ENCODE results near the gene TULP3. TPM values are rescaled to one million over a fixed set of nuclear protein-coding genes. Genes with fewer than 3 reads are reported as not detected.

The TULP3 gene
- total RNA-seq, 2 donors from 2014 or later = 10.1 to 12.6 TPM

DNA sequence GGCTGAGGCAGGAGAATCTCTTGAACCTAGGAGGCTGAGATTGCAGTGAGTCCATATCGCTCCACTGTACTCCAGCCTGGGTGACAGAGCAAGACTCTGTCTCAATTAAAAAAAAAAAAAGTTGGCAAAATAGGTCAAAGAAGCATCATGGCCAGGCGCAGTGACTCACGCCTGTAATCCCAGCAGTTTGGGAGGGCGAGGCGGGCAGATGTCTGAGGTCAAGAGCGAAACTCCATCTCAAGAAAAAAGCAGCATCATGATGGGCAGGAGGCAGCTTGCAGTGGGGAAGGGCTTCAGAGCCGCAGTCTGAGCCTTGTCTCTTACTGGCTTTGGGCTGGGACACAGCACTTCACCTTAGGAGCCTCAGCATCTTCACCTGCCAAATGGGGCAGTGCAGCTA, 89.9 kb downstream of the TULP3 start:
- no peak for DNase-seq
- intact Hi-C loops (cut with DNase I) = no loop called here
- H3K9ac ChIP-seq (ENCODE audit: low read depth in 2 of 2, low read length in 2 of 2) = no peak overlapping the region

DNA sequence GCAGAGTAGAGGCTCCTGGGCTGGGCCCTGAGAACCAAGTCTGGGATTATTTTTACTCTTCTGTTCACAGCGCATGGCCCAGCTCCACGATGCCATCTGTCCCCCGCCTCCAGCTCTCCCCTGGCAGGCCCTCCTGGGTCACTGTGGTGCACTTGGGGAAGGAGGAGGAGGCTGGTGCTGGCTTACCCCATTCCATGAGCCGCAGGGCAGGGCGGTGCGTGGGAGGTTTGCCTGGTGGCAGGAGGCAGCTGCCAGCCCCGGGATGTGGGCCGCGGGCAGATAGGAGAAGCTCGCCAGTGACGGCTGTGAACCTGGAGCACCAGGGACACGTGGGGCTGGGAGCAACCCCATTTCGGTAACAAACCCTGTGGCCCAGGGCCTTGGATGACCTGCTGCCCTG, 91.7 kb downstream of the TULP3 start:
- no peaks in the 10 kb centered on the region for H3K9me3 ChIP-seq
- H3K36me3 ChIP-seq = no peaks in the 10 kb centered on the region
- no peak overlapping the region for H3K27ac ChIP-seq
- TF ChIP-seq, protein P1, sequence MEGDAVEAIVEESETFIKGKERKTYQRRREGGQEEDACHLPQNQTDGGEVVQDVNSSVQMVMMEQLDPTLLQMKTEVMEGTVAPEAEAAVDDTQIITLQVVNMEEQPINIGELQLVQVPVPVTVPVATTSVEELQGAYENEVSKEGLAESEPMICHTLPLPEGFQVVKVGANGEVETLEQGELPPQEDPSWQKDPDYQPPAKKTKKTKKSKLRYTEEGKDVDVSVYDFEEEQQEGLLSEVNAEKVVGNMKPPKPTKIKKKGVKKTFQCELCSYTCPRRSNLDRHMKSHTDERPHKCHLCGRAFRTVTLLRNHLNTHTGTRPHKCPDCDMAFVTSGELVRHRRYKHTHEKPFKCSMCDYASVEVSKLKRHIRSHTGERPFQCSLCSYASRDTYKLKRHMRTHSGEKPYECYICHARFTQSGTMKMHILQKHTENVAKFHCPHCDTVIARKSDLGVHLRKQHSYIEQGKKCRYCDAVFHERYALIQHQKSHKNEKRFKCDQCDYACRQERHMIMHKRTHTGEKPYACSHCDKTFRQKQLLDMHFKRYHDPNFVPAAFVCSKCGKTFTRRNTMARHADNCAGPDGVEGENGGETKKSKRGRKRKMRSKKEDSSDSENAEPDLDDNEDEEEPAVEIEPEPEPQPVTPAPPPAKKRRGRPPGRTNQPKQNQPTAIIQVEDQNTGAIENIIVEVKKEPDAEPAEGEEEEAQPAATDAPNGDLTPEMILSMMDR (IDR thresholded peaks at IDR 0.05) = no peak
- H3K4me1 ChIP-seq = no peaks in the 10 kb centered on the region
- intact Hi-C loops (cut with DNase I) = no loop called here
- H3K27me3 ChIP-seq = no peaks in the 10 kb centered on the region
- no peak overlapping the region for H3K4me3 ChIP-seq
- H3K9ac ChIP-seq (ENCODE audit: low read depth in 2 of 2, low read length in 2 of 2) = no peak overlapping the region
- DNase-seq = no peak

More for the DNA sequence above, 89.9 kb downstream of the TULP3 start:
- Histone ChIP-seq H3K27ac (no peak overlapping the region), H3K4me3 (no peak overlapping the region), H3K9me3 (no peaks in the 10 kb centered on the region), H3K27me3 (no peaks in the 10 kb centered on the region), H3K36me3 (no peaks in the 10 kb centered on the region), H3K4me1 (no peaks in the 10 kb centered on the region)
- TF ChIP-seq, protein P1 (IDR thresholded peaks at IDR 0.05) = no peak

DNA sequence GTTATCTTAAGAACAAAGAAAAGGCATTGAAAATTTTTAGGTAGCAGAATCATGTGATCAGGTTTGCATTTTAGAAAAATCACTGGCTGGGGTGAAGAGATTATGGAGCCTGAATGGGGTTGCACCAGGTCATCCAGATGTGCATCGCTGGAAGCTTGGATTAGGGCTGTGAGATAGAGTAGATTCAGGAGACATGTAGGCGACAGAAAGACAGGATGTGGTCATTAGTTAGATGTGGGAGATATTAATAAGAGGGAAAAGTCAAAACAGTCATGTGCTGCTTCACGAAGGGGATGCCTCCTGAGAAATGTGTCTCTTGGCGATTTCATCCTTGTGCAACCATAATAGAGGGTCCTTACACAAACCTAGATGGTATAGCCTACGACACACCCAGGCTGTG, 93.6 kb downstream of the TULP3 start:
- Histone ChIP-seq H3K9me3 (no peaks in the 10 kb centered on the region), H3K27ac (no peak overlapping the region), H3K9ac (ENCODE audit: low read depth in 2 of 2, low read length in 2 of 2) (no peak overlapping the region), H3K36me3 (no peaks in the 10 kb centered on the region), H3K4me3 (no peak overlapping the region), H3K4me1 (no peaks in the 10 kb centered on the region), H3K27me3 (no peaks in the 10 kb centered on the region)
- TF ChIP-seq, protein P1 (IDR thresholded peaks at IDR 0.05) = no peak
- intact Hi-C loops (cut with DNase I) = no loop called here
- no peak for DNase-seq

DNA sequence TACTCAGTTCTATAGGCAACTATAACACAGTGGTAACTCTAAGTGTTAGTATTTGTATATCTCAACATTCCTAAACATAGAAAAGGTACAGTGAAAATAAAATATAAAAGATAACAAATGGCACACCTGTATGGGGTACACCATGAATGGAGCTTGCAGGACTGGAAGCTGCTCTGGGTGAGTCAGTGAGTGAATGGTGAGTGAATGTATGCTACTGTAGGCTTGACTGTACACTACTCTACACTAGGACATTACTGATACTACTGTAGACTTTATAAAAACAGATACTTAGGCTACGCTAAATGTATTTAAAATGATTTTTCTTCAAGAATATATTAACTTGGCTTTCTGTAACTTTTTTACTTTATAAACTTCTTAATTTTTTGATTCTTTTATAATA, 94.0 kb downstream of the TULP3 start:
- no peak overlapping the region for H3K9ac ChIP-seq (ENCODE audit: low read depth in 2 of 2, low read length in 2 of 2)
- H3K27me3 ChIP-seq = no peaks in the 10 kb centered on the region
- no peak for DNase-seq
- H3K36me3 ChIP-seq = no peaks in the 10 kb centered on the region
- intact Hi-C loops (cut with DNase I) = no loop called here
- H3K9me3 ChIP-seq = no peaks in the 10 kb centered on the region
- H3K27ac ChIP-seq = no peak overlapping the region
- no peaks in the 10 kb centered on the region for H3K4me1 ChIP-seq
- TF ChIP-seq, protein P1 (IDR thresholded peaks at IDR 0.05) = no peak
- no peak overlapping the region for H3K4me3 ChIP-seq

DNA sequence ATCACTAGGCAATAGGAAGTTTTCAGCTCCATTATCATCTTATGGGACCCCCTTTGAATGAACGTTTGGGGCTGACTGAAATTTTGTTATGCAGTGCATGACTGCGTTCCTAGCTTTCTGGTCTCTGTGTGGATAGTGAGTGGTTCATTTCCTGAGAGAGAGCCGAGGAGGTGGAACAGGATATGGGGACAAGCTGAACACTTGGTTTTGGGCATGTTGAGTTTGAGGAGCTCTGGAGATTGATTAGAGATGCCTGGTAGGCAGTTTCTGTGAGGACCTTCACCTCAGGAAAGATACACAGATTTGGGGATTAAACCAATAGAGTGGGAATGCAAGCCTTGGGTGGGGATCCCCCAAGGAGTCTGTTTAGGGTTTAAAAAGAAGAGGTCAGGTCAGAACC, 96.2 kb downstream of the TULP3 start:
- Histone ChIP-seq H3K27me3 (no peaks in the 10 kb centered on the region), H3K9ac (ENCODE audit: low read depth in 2 of 2, low read length in 2 of 2) (no peak overlapping the region), H3K27ac (no peak overlapping the region), H3K9me3 (no peaks in the 10 kb centered on the region), H3K4me1 (no peaks in the 10 kb centered on the region), H3K36me3 (no peaks in the 10 kb centered on the region), H3K4me3 (no peak overlapping the region)
- intact Hi-C loops (cut with DNase I) = no loop called here
- TF ChIP-seq, protein P1 (IDR thresholded peaks at IDR 0.05) = no peak
- no peak for DNase-seq

DNA sequence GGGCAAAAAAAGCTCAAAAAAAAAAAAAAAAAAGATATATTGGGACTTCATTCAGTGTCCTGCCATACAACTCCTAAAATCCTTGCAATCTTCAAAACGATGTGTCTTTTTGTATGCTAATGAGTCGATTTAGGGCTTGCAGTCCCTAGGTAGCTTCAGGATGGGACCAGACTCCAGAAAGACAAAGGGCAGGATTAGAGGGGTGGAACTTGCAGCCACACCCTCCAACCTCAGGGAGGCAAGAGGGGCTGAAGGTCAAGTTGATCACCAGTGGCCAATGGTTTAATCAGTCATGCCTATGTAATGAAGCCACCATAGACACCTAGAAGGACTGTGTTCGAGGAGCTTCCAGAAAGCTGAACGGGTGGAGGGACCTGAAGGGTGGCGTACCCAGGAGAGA, 97.8 kb downstream of the TULP3 start:
- no peak overlapping the region for H3K4me3 ChIP-seq
- H3K9ac ChIP-seq (ENCODE audit: low read depth in 2 of 2, low read length in 2 of 2) = no peak overlapping the region
- H3K27me3 ChIP-seq = no peaks in the 10 kb centered on the region
- no peaks in the 10 kb centered on the region for H3K9me3 ChIP-seq
- no peak overlapping the region for H3K27ac ChIP-seq
- DNase-seq = no peak
- no peaks in the 10 kb centered on the region for H3K4me1 ChIP-seq
- TF ChIP-seq, protein P1 (IDR thresholded peaks at IDR 0.05) = no peak
- H3K36me3 ChIP-seq = no peaks in the 10 kb centered on the region
- intact Hi-C loops (cut with DNase I) = no loop called here
